ENCODE data around the gene RHAG.
"Not testable (repeated sequence)": the region's sequence is repeated elsewhere in the genome, so short reads cannot be mapped to it uniquely, and the experiment has no call there.

The RHAG gene

DNA sequence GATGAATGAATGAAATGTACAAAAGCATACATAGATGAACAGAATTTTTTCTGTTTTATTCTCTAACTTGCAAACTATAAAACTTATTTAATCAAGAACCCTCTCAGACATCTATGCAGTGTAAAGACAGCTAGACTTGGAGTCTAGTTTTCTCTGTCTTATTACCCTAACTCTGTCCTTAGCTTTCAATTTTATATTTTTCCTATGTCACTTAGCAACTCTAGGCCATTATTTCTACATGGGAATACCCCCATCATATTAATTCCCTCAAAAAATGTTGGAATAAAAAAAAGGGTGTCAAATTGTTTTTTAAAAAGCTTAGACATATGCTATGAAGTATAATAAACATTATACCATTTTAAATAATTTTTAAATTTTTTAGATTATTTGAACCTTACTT lies 1.2 kb downstream of the RHAG start:
- DNase-seq = no peak
- Histone ChIP-seq H3K27me3 (replicated peaks) (no peaks in the 10 kb centered on the region), H3K36me3 (replicated peaks) (no peaks in the 10 kb centered on the region), H3K4me3 (ENCODE audit: low read depth, low read length) (no peak overlapping the region), H3K27ac (no peak overlapping the region)
- in situ Hi-C loops (cut with HindIII; ENCODE audit: low pct_ligation_motif_present, low sequenced_read_pairs) = no loop called here
- no peak for TF ChIP-seq CTCF (IDR thresholded peaks at IDR 0.05; ENCODE audit: low read depth, low read length, missing control alignments)

DNA sequence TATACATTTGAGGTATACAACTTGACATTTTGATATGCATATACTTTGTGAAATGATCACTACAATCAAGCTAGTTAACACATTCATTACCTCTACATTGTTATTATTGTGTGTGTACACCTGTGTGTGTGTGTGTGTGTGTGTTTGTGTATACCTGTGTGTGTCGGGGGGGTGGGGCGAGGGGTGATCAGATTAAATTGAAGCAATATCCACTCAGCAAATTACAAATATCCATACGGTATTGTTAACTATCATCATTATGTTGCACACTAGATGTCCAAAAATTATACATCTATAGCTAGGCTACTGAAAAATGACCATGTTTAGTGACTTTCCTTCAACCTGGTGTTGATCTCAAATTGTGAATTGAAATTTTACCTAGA lies 1.8 kb downstream of the RHAG start:
- no peak overlapping the region for H3K27ac ChIP-seq
- in situ Hi-C loops (cut with HindIII; ENCODE audit: low pct_ligation_motif_present, low sequenced_read_pairs) = no loop called here
- TF ChIP-seq CTCF (IDR thresholded peaks at IDR 0.05; ENCODE audit: low read depth, low read length, missing control alignments) = no peak
- no peak for DNase-seq
- no peaks in the 10 kb centered on the region for H3K36me3 ChIP-seq (replicated peaks)
- H3K4me3 ChIP-seq (ENCODE audit: low read depth, low read length) = no peak overlapping the region
- no peaks in the 10 kb centered on the region for H3K27me3 ChIP-seq (replicated peaks)

- DNase-seq = no peak
- TF ChIP-seq CTCF (IDR thresholded peaks at IDR 0.05; ENCODE audit: low read depth, low read length, missing control alignments) = no peak
- Histone ChIP-seq H3K36me3 (replicated peaks) (no peaks in the 10 kb centered on the region), H3K4me3 (ENCODE audit: low read depth, low read length) (no peak overlapping the region), H3K27ac (no peak overlapping the region), H3K27me3 (replicated peaks) (no peaks in the 10 kb centered on the region)
- in situ Hi-C loops (cut with HindIII; ENCODE audit: low pct_ligation_motif_present, low sequenced_read_pairs) = no loop called here
Measured at GRCh38 chr6:49634092-49634835, 2.4 kb downstream of the RHAG start.

DNA sequence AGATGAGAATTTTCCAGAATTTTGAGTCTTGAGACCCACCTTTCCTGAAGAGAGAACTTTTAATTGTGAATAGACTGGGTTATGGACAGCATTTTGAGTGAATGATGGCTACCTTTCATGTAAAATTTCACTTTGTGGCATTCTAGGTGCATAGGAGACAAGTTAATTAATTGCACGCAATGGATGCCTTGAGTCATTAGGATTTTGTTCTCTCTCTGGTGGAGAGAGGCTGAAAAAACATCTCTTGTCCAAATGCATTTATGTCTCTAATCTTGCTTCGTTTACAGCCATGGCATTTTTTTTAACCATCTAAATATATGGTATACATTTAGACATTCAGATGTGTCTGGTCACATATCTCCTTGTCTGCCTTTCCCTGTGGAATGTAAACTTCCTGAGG lies 3.1 kb downstream of the RHAG start:
- DNase-seq = no peak
- Histone ChIP-seq H3K36me3 (replicated peaks) (no peaks in the 10 kb centered on the region), H3K4me3 (ENCODE audit: low read depth, low read length) (no peak overlapping the region), H3K27me3 (replicated peaks) (no peaks in the 10 kb centered on the region), H3K27ac (no peak overlapping the region)
- TF ChIP-seq CTCF (IDR thresholded peaks at IDR 0.05; ENCODE audit: low read depth, low read length, missing control alignments) = no peak
- in situ Hi-C loops (cut with HindIII; ENCODE audit: low pct_ligation_motif_present, low sequenced_read_pairs) = no loop called here

DNA sequence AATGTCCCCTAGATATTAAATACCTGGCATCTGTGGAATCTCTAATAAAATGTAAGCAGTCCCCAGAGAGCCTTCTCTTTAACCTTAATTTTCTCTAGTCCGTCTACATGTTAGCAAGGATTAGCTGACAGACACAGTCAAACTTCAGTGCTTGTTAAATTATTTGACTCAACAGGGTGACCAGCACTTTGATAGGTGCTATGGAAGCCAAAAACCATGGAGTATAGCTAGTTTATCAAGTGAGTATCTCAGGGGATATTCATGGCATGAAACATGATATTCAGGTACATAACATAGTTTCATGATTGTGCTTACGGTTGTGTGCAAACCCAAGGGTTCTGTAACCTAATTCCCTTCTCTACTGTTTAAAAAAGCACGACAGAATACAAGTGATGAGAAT lies 3.9 kb downstream of the RHAG start:
- DNase-seq = no peak
- Histone ChIP-seq H3K4me3 (ENCODE audit: low read depth, low read length) (no peak overlapping the region), H3K27me3 (replicated peaks) (no peaks in the 10 kb centered on the region), H3K36me3 (replicated peaks) (no peaks in the 10 kb centered on the region), H3K27ac (no peak overlapping the region)
- in situ Hi-C loops (cut with HindIII; ENCODE audit: low pct_ligation_motif_present, low sequenced_read_pairs) = no loop called here
- TF ChIP-seq CTCF (IDR thresholded peaks at IDR 0.05; ENCODE audit: low read depth, low read length, missing control alignments) = no peak

DNA sequence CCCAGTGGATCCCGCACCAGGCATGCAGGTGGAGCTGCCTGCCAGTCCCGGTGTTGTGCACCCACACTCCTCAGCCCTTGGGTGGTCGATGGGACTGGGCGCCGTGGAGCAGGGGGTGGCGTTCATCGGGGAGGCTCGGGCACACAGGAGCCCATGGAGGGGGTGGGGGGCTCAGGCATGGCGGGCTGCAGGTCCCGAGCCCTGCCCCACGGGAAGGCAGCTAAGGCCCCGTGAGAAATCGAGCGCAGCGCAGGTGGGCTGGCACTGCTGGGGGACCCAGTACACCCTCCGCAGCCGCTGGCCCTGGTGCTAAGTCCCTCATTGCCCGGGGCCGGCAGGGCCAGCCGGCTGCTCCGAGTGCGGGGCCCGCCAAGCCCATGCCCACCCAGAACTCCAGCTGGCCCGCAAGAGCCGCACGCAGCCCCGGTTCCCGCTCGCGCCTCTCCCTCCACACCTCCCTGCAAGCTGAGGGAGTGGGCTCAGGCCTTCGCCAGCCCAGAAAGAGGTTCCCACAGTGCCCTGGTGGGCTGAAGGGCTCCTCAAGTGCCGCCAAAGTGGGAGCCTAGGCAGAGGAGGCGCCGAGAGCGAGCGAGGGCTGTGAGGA lies 7.1 kb downstream of the RHAG start:
- DNase-seq; H3K27ac ChIP-seq; H3K4me3 ChIP-seq (ENCODE audit: low read depth, low read length); in situ Hi-C loops (cut with HindIII; ENCODE audit: low pct_ligation_motif_present, low sequenced_read_pairs); H3K36me3 ChIP-seq (replicated peaks); H3K27me3 ChIP-seq (replicated peaks): not testable (repeated sequence)

Data from brain microvascular endothelial cell (primary cell).